NCI-H2107 treated with DMSO at 0.1 percent for 48 hours (cell line): ENCODE measurements around the gene PPP1R16B.
"Not testable (repeated sequence)": the region's sequence is repeated elsewhere in the genome, so short reads cannot be mapped to it uniquely, and the experiment has no call there.

Experiments
- DNase-seq: peaks from one replicate; lab custom pipeline; 2025; ENCODE audit not compliant: unreplicated experiment; lab: John Stamatoyannopoulos, UW

The PPP1R16B gene

DNA sequence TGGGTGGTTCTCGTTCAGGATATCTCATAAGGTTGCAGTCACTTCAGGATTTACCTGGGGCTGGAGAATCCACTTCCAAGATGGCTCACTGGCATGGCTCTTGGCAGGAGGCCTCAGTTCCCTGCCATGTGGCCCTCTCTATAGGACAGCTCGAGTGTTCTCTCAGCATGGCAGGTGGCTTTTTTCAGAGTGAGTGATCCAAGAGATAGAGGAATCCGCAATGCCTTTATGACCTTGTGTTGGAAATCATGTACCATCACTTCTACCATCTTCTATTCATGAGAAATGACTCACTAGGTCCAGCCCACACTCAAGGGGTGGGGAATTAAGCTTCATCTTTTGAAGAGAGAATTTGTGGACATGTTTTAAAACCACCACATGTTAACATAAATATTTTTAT lies 37.8 kb downstream of the PPP1R16B start:
- DNase-seq: no peak

GRCh38 chr20:38844963-38845362 lies 39.5 kb downstream of the PPP1R16B start:
- no peak for DNase-seq

DNA sequence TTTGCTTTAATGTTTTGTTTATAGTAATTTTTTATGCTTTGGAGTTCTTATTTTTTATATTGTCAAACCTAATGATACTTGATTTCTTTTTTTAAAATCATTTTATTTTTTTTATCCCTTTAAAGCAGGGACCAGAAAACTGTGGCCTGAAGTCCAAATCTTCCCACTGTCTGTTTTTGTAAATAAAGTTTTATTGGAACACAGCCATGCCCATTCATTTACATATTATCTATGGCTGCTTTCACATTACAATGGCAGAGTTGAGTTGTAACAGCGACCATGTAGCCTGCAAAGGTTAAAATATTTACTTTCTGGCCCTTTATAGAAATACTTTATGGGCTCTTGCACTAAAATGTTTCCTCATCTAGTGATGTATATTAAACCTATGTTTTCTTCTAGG lies 42.3 kb downstream of the PPP1R16B start:
- no peak for DNase-seq

GRCh38 chr20:38853759-38854158 lies 48.3 kb downstream of the PPP1R16B start:
- no peak for DNase-seq

- no peak for DNase-seq
Measured at GRCh38 chr20:38854654-38855066, 49.2 kb downstream of the PPP1R16B start.

GRCh38 chr20:38855356-38855755 lies 49.9 kb downstream of the PPP1R16B start:
- no peak for DNase-seq

- no peak for DNase-seq
Measured at GRCh38 chr20:38856570-38856969, 51.1 kb downstream of the PPP1R16B start.

- no peak for DNase-seq
Measured at GRCh38 chr20:38857703-38858102, 52.2 kb downstream of the PPP1R16B start.

DNA sequence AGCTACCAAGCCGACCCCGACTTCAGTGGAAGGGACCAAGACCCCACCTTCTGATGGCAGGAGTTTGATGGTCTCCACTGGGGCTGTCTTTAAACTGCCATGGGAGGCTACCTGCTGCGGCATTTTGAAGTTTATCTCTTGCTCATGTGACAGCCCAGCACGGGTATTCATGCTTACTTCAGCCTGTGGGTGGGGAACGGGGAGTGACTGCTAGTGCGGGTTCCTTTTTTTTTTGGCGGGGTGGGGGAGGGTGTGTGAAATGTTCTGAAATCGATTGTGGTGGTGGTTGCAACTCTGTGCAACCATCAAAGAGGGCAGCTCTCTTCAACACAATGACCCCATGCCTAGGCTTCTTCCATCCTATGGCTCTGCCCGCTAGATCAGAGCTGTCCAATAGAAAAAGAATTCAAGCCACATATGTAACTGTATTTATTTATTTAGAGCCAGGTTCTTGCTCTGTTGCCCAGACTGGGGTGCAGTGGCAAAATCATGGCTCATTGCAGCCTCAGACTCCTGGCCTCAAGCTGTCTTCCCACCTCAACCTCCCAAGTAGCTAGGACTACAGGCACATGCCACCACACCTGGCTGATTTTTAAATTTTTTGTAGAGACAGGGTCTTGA lies 53.7 kb downstream of the PPP1R16B start:
- DNase-seq: no peak

GRCh38 chr20:38859857-38860256 lies 54.4 kb downstream of the PPP1R16B start:
- DNase-seq: not testable (repeated sequence)

- DNase-seq: no peak
Measured at GRCh38 chr20:38861071-38861401, 55.5 kb downstream of the PPP1R16B start.

GRCh38 chr20:38862226-38862625 lies 56.7 kb downstream of the PPP1R16B start:
- DNase-seq: no peak

GRCh38 chr20:38863024-38863851 lies 57.7 kb downstream of the PPP1R16B start:
- DNase-seq: no peak

- no peak for DNase-seq
Measured at GRCh38 chr20:38864662-38865061, 59.2 kb downstream of the PPP1R16B start.

DNA sequence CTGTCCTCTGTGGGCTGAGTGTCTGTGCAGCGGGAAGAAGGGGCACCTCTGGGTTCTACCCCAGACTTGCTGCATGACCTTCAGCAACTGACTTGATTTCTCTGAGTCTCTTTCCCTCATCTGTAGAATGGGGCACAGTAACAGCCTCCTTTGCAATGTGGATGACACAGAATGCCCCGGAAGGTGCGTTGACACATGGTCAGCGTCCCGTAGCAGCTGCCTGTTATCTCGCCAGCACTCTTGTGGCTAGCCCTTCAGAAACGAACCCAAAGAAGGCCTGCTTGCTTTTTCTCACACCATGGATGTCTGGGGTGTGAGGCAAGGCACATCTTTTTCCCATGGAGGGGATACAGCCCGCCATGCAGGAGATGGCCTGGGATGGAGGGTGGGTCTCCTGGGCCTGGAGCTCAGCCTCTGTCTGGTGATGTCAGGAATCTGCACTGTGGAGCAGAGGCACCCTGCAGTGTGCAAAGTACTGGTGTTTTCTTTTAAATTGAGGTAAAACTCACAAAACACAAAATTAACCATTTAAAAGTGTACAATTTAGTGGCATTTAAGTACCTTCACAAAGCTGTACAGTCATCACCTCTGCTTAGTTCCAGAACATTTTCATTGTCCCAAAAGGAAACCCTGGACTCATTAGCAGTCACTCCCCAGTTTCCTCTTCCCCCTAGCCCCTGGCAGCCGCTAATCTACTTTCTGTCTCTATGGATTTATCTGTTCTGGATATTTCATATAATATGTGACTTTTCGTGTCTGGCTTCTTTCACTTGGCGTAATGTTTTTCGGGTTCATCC lies 61.0 kb downstream of the PPP1R16B start:
- no peak for DNase-seq

GRCh38 chr20:38867062-38867359 lies 61.5 kb downstream of the PPP1R16B start:
- no peak for DNase-seq

- no peak for DNase-seq
Measured at GRCh38 chr20:38870733-38871559, 65.4 kb downstream of the PPP1R16B start.

- DNase-seq: no peak
Measured at GRCh38 chr20:38871560-38871953, 66.1 kb downstream of the PPP1R16B start.

GRCh38 chr20:38872036-38872435 lies 66.5 kb downstream of the PPP1R16B start:
- no peak for DNase-seq

DNA sequence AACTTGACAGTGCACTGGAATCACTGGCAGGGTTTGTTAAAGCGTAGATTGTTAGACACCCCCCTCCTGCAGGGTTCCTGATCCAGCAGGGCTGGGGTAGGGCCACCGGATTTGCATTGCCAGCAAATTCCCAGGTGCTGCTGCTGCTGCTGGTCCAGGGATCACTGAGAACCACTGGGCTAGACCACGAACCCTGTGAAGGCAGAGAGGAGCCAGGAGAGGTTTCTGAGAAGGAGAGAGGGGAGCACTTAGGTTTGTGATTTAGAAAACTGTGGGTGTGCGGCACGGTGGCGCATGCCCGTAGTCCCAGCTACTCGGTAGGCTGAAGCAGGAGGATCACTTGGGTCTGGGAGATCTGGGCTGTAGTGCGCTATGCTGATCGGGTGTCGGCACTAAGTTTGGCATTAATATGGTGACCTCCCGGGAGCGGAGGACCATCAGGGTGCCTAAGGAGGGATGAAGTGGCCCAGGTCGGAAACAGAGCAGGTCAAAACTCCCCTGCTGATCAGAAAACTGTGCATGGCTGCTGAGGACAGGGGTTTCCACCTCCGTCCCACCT lies 67.1 kb downstream of the PPP1R16B start:
- no peak for DNase-seq

GRCh38 chr20:38873050-38873581 lies 67.6 kb downstream of the PPP1R16B start:
- no peak for DNase-seq
